ENCODE data around the gene RIOK1.

RIOK1 gene

DNA sequence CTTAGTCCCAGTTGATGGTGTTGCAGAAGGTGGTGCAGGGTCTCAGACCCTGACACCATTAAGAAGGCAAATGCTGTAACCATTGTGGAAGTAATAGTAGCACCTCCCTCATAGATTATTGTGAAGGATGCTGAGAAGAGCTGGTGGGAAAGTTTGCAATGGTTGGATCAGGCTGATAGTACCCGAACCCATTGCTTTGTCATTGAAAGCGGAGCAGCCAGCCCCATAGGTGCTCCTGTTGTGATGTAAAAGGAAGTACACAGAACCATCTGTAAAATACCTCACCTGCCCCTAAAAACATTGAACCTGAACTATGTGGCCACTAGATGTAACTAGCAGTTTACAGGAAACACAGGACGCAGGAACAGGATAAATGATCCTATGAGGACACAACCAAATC lies 31.5 kb downstream of the RIOK1 start:
- TF ChIP-seq, protein P1, sequence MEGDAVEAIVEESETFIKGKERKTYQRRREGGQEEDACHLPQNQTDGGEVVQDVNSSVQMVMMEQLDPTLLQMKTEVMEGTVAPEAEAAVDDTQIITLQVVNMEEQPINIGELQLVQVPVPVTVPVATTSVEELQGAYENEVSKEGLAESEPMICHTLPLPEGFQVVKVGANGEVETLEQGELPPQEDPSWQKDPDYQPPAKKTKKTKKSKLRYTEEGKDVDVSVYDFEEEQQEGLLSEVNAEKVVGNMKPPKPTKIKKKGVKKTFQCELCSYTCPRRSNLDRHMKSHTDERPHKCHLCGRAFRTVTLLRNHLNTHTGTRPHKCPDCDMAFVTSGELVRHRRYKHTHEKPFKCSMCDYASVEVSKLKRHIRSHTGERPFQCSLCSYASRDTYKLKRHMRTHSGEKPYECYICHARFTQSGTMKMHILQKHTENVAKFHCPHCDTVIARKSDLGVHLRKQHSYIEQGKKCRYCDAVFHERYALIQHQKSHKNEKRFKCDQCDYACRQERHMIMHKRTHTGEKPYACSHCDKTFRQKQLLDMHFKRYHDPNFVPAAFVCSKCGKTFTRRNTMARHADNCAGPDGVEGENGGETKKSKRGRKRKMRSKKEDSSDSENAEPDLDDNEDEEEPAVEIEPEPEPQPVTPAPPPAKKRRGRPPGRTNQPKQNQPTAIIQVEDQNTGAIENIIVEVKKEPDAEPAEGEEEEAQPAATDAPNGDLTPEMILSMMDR (IDR thresholded peaks at IDR 0.05; ENCODE audit: insufficient read depth, low read depth, low read length, missing control alignments) = no peak
- DNase-seq (ENCODE audit: low read depth) = no peak
- H3K4me3 ChIP-seq (ENCODE audit: low read length) = no peak overlapping the region

DNA sequence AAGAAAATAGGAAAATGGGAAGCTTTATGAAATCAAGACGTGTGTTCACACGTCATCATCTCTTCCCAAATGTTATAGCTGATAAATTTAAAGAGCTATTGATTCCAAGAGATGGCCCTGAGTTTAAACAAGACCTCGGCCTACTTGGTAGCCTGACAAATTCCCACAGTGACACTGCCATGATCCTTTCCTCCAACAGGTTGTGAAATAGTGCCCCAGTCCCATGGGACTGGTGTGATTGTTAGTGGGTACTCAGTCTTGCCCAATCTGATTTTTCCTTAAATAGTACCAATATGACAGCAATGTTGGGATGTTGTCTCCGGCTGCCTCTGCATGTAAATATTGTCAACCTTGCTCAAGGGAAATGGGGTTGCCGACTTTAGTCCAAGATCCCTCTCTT lies 34.5 kb downstream of the RIOK1 start:
- H3K4me3 ChIP-seq (ENCODE audit: low read length) = no peak overlapping the region
- DNase-seq (ENCODE audit: low read depth) = no peak
- TF ChIP-seq, protein P1 (IDR thresholded peaks at IDR 0.05; ENCODE audit: insufficient read depth, low read depth, low read length, missing control alignments) = no peak

DNA sequence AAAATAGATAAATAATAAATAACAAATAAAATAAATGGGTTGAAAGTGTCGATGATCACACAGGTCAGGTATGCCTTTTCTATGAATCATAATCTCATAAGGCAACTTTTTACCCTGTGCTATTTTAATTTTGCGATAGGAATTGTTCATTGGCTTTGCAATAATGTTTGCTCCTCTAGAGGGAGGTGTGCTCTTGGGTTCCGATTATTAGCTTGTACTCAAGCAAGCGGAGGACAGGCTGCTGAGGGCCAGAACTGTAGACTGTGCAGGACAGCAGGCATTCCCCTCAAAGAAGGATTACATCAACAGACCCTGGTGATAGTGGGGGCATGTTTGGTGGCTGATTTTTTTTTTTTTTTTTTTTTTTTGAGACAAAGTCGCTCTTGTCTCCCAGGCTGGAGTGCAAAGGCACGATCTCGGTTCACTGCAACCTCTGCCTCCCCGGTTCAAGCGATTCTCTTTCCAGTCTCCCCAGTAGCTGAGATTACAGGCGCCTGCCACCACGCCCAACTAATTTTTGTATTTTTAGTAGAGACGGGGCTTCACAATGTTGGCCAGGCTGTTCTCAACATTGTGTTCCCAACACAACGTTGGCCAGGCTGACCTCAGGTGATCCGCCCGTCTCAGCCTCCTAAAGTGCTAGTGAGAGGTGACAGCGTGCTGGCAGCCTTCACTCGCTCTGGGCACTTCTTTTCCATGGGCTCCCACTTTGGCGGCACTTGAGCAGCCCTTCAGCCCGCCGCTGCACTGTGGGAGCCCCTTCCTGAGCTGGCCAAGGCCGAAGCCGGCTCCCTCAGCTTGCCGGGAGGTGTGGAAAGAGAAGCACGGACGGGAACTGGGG lies 35.6 kb downstream of the RIOK1 start:
- DNase-seq (ENCODE audit: low read depth) = peak; percentile 93
- TF ChIP-seq, protein P1 (IDR thresholded peaks at IDR 0.05; ENCODE audit: insufficient read depth, low read depth, low read length, missing control alignments) = peak; percentile 73
- H3K4me3 ChIP-seq (ENCODE audit: low read length) = no peak overlapping the region

DNA sequence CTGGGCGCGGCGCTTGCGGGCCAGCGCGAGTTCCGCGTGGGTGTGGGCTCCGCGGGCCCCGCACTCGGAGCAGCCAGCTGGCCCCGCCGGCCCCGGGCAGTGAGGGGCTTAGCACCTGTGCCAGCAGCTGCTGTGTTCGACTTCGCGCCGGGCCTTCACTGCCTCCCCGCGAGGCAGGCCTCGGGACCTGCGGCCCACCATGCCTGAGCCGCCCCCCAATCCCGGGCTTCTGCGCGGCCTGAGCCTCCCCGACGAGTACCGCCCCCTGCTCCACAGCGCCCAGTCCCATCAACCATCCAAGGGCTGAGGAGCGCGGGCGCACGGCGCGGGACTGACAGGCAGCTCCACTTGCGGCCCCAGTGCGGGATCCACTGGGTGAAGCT lies 36.2 kb downstream of the RIOK1 start:
- no peak overlapping the region for H3K4me3 ChIP-seq (ENCODE audit: low read length)
- TF ChIP-seq, protein P1 (IDR thresholded peaks at IDR 0.05; ENCODE audit: insufficient read depth, low read depth, low read length, missing control alignments) = no peak

DNA sequence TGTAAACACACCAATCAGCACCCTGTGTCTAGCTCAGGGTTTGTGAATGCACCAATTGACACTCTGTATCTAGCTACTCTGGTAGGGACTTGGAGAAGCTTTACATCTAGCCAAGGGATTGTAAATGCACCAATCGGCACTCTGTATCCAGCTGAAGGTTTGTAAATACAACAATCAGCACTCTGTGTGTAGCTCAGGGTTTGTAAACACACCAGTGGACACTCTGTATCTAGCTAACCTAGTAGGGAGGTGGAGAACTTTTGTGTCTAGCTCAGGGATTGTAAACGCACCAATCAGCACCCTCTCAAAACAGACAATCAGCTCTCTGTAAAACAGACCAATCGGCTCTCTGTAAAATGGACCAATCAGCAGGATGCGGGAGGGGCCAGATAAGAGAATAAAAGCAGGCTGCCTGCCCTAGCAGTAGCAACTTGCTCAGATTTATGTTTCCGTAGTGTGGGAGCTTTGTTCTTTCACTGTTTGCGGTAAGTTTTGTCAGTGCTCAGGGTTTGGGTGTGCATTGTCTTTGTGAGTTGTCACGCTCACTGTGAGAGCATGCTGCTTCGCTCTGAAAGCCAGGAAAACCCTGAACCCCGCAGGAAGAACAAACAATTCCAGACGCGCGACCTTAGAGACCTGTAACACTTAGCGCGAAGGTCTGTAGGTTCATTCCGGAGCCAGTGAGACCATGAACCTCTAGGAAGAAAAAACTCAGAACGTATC lies 37.0 kb downstream of the RIOK1 start:
- H3K4me3 ChIP-seq (ENCODE audit: low read length) = no peak overlapping the region
- no peak for DNase-seq (ENCODE audit: low read depth)
- TF ChIP-seq, protein P1 (IDR thresholded peaks at IDR 0.05; ENCODE audit: insufficient read depth, low read depth, low read length, missing control alignments) = no peak

More for the DNA sequence above, 36.2 kb downstream of the RIOK1 start:
- DNase-seq (ENCODE audit: low read depth) = no peak

DNA sequence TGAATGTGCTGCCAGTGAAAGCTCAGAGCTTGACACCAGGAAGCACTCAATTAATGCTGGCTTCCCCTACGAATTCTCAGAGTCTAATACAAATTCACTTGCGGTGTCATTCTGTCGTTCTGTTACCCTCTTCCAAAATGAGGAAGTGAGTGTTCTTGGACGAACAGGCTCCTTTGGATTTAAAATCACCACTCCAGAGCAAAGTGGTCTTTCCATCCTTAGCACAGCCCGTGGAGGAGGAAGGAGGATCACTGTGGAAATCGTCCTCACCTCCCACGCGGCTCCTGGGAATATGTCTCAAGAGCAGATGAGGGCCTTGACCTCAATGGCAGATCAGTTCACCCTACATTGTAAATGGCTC lies 41.7 kb downstream of the RIOK1 start:
- no peak for DNase-seq (ENCODE audit: low read depth)
- H3K4me3 ChIP-seq (ENCODE audit: low read length) = no peak overlapping the region
- TF ChIP-seq, protein P1 (IDR thresholded peaks at IDR 0.05; ENCODE audit: insufficient read depth, low read depth, low read length, missing control alignments) = no peak
